Neural progenitor cell (in vitro differentiated cells): ENCODE data around the gene USP44. TPM values are rescaled to one million over a fixed set of nuclear protein-coding genes. Genes with fewer than 3 reads are reported as not detected.

ENCODE experiments used
- DNase-seq: peaks from one replicate; pipeline ENCODE4 v3.0.0-alpha.2; 2016; ENCODE audit warnings: low spot score
- H2AFZ ChIP-seq: fragments of 200-600 bp; sonication (generic); replicated peaks from 2 replicates; pipeline ENCODE4 v1.6.1; 2016; ENCODE audit warnings: antibody characterized with exemption
- H3F3A ChIP-seq: fragments of 200-600 bp; sonication (generic); 2 replicates; pipeline ENCODE4 v1.6.1; 2016; ENCODE audit warnings: antibody characterized with exemption, low read depth
- H3K27ac ChIP-seq: fragments of 200-600 bp; sonication (generic); 2 replicates; pipeline ENCODE4 v1.5.1; 2016; ENCODE audit warnings: mild to moderate bottlenecking
- H3K27me3 ChIP-seq: fragments of 200-600 bp; sonication (generic); 2 replicates; pipeline ENCODE4 v1.6.1; 2016; ENCODE audit warnings: mild to moderate bottlenecking, moderate library complexity
- H3K36me3 ChIP-seq: fragments of 200-600 bp; sonication (generic); 2 replicates; pipeline ENCODE4 v1.5.1; 2016
- H3K4me1 ChIP-seq: fragments of 200-600 bp; sonication (generic); 2 replicates; pipeline ENCODE4 v1.6.1; 2016; ENCODE audit warnings: mixed run types
- H3K4me2 ChIP-seq: fragments of 200-600 bp; sonication (generic); 2 replicates; pipeline ENCODE4 v1.6.1; 2016
- H3K4me3 ChIP-seq: fragments of 200-600 bp; sonication (generic); 2 replicates; pipeline ENCODE4 v1.5.1; 2016
- H3K79me2 ChIP-seq: fragments of 200-600 bp; sonication (generic); 2 replicates; pipeline ENCODE4 v1.6.1; 2016; ENCODE audit warnings: low read depth
- H3K9ac ChIP-seq: fragments of 200-600 bp; sonication (generic); 2 replicates; pipeline ENCODE4 v1.6.1; 2016
- H3K9me3 ChIP-seq: fragments of 200-600 bp; sonication (generic); 2 replicates; pipeline ENCODE4 v1.5.1; 2016; ENCODE audit warnings: low read depth
- H4K20me1 ChIP-seq: fragments of 200-600 bp; sonication (generic); 2 replicates; pipeline ENCODE4 v1.6.1; 2016; ENCODE audit warnings: low read depth
- H3K27ac Mint-ChIP-seq: 3 replicates; pipeline ENCODE4 v1.8.0; 2021; ENCODE audit warnings: mixed read lengths
- H3K27me3 Mint-ChIP-seq: 2 replicates; pipeline ENCODE4 v1.8.0; 2022; ENCODE audit warnings: low read depth, mild to moderate bottlenecking, inconsistent platforms, moderate library complexity, mixed read lengths; ENCODE audit not compliant: insufficient read depth
- H3K36me3 Mint-ChIP-seq: 3 replicates; pipeline ENCODE4 v1.8.0; 2021; ENCODE audit warnings: mixed read lengths
- H3K4me1 Mint-ChIP-seq: 3 replicates; pipeline ENCODE4 v1.8.0; 2021; ENCODE audit warnings: mixed read lengths
- H3K4me3 Mint-ChIP-seq: 3 replicates; pipeline ENCODE4 v1.8.0; 2021; ENCODE audit warnings: mild to moderate bottlenecking, moderate library complexity, mixed read lengths
- H3K9me3 Mint-ChIP-seq: 3 replicates; pipeline ENCODE4 v1.8.0; 2020; ENCODE audit warnings: mixed read lengths
- CTCF ChIP-seq: fragments of 200-600 bp; sonication (generic); IDR thresholded peaks from 2 replicates; pipeline ENCODE4 v1.5.1; 2017; ENCODE audit warnings: antibody characterized with exemption, mild to moderate bottlenecking
- EZH2 ChIP-seq: fragments of 200-600 bp; sonication (generic); IDR thresholded peaks from 2 replicates; pipeline ENCODE4 v1.6.1; 2017; ENCODE audit warnings: antibody characterized with exemption, mild to moderate bottlenecking, moderate library complexity
- EZH2phosphoT487 ChIP-seq: fragments of 200-600 bp; sonication (generic); IDR thresholded peaks from 2 replicates; pipeline ENCODE4 v1.6.1; 2017; ENCODE audit warnings: antibody characterized with exemption
- total RNA-seq: library from RNA; depleted of rRNA; stranded (reverse); fragments of >200 nt; gene quantifications from 2 replicates; pipeline ENCODE4 v1.2.3, GENCODE V29; 2015; ENCODE audit warnings: low replicate concordance

Gene USP44
- total RNA-seq, 1 donor from 2014 or later: 79.4 TPM

- peaks cover 20% of the 10 kb centered on the region for H3K36me3 Mint-ChIP-seq
- DNase-seq: no peak
- no peaks in the 10 kb centered on the region for H3K79me2 ChIP-seq
- no peaks in the 10 kb centered on the region for H3K27me3 ChIP-seq
- no peak overlapping the region for H2AFZ ChIP-seq
- no peaks in the 10 kb centered on the region for H3K9me3 Mint-ChIP-seq
- no peaks in the 10 kb centered on the region for H3K4me1 ChIP-seq
- no peak overlapping the region for H3K27ac ChIP-seq
- H3K4me1 Mint-ChIP-seq: no peaks in the 10 kb centered on the region
- no peak overlapping the region for H3K4me3 Mint-ChIP-seq
- no peaks in the 10 kb centered on the region for H4K20me1 ChIP-seq
- no peak overlapping the region for H3K4me3 ChIP-seq
- H3F3A ChIP-seq: peaks cover 18% of the 10 kb centered on the region
- TF ChIP-seq CTCF (no peak), EZH2phosphoT487 (no peak), EZH2 (no peak)
- no peaks in the 10 kb centered on the region for H3K9me3 ChIP-seq
- no peak overlapping the region for H3K4me2 ChIP-seq
- H3K36me3 ChIP-seq: peaks cover 18% of the 10 kb centered on the region
- no peaks in the 10 kb centered on the region for H3K27me3 Mint-ChIP-seq
- no peak overlapping the region for H3K27ac Mint-ChIP-seq
- no peak overlapping the region for H3K9ac ChIP-seq
Measured at GRCh38 chr12:95520816-95521215, 30.5 kb downstream of the USP44 start.

GRCh38 chr12:95518944-95519343 lies 32.3 kb downstream of the USP44 start:
- Histone ChIP-seq H4K20me1 (no peaks in the 10 kb centered on the region), H3K4me1 (no peaks in the 10 kb centered on the region), H3K9ac (no peak overlapping the region), H2AFZ (no peak overlapping the region), H3K27ac (no peak overlapping the region), H3K27me3 (no peaks in the 10 kb centered on the region), H3K36me3 (peaks cover 18% of the 10 kb centered on the region), H3K9me3 (no peaks in the 10 kb centered on the region), H3K4me2 (no peak overlapping the region), H3K4me3 (no peak overlapping the region), H3F3A (peaks cover 34% of the 10 kb centered on the region), H3K79me2 (no peaks in the 10 kb centered on the region)
- Mint-ChIP-seq H3K4me1 (no peaks in the 10 kb centered on the region), H3K4me3 (no peak overlapping the region), H3K27me3 (no peaks in the 10 kb centered on the region), H3K36me3 (peaks cover 22% of the 10 kb centered on the region), H3K27ac (no peak overlapping the region), H3K9me3 (no peaks in the 10 kb centered on the region)
- DNase-seq: no peak
- TF ChIP-seq EZH2phosphoT487 (no peak), CTCF (no peak), EZH2 (no peak)

- TF ChIP-seq CTCF (no peak), EZH2 (no peak), EZH2phosphoT487 (no peak)
- Histone ChIP-seq H3K9ac (no peak overlapping the region), H3K9me3 (no peaks in the 10 kb centered on the region), H3K4me3 (no peak overlapping the region), H4K20me1 (no peaks in the 10 kb centered on the region), H2AFZ (no peak overlapping the region), H3F3A (peaks cover 37% of the 10 kb centered on the region), H3K79me2 (no peaks in the 10 kb centered on the region), H3K4me1 (no peaks in the 10 kb centered on the region), H3K27me3 (no peaks in the 10 kb centered on the region), H3K4me2 (no peak overlapping the region), H3K27ac (no peak overlapping the region), H3K36me3 (peaks cover 18% of the 10 kb centered on the region)
- peaks cover 31% of the 10 kb centered on the region for H3K36me3 Mint-ChIP-seq
- H3K27ac Mint-ChIP-seq: no peak overlapping the region
- H3K4me3 Mint-ChIP-seq: no peak overlapping the region
- no peaks in the 10 kb centered on the region for H3K9me3 Mint-ChIP-seq
- no peaks in the 10 kb centered on the region for H3K27me3 Mint-ChIP-seq
- H3K4me1 Mint-ChIP-seq: no peaks in the 10 kb centered on the region
- no peak for DNase-seq
Measured at GRCh38 chr12:95517246-95517645, 34.0 kb downstream of the USP44 start.

GRCh38 chr12:95516757-95517156 lies 34.5 kb downstream of the USP44 start:
- no peaks in the 10 kb centered on the region for H3K4me1 ChIP-seq
- H4K20me1 ChIP-seq: no peaks in the 10 kb centered on the region
- H3K4me2 ChIP-seq: no peak overlapping the region
- Mint-ChIP-seq H3K4me3 (no peak overlapping the region), H3K36me3 (peaks cover 30% of the 10 kb centered on the region), H3K4me1 (no peaks in the 10 kb centered on the region), H3K27ac (no peak overlapping the region), H3K27me3 (no peaks in the 10 kb centered on the region), H3K9me3 (no peaks in the 10 kb centered on the region)
- H3K9ac ChIP-seq: no peak overlapping the region
- H3K79me2 ChIP-seq: no peaks in the 10 kb centered on the region
- H2AFZ ChIP-seq: no peak overlapping the region
- H3K36me3 ChIP-seq: peaks cover 15% of the 10 kb centered on the region
- no peak for DNase-seq
- no peak overlapping the region for H3K27ac ChIP-seq
- no peaks in the 10 kb centered on the region for H3K27me3 ChIP-seq
- H3K4me3 ChIP-seq: no peak overlapping the region
- TF ChIP-seq CTCF: no peak
- no peak for TF ChIP-seq EZH2phosphoT487
- TF ChIP-seq EZH2: no peak
- no peaks in the 10 kb centered on the region for H3K9me3 ChIP-seq
- H3F3A ChIP-seq: peaks cover 37% of the 10 kb centered on the region
